Ascending aorta (tissue), 2 donors: Measurements from ENCODE around the gene SLC8B1. TPM values are rescaled to one million over a fixed set of nuclear protein-coding genes. Genes with fewer than 3 reads are reported as not detected.

Experiments
- DNase-seq, 2 donors: peaks; one replicate each; pipeline ENCODE4 v3.0.0-alpha.2; 2019; ENCODE audit warnings: low spot score in 2 of 2
- H3K27ac ChIP-seq, 2 donors: fragments of 200-600 bp; sonication (generic); one replicate each; pipeline ENCODE4 v1.5.1; 2016 to 2017; ENCODE audit warnings: mild to moderate bottlenecking in 1 of 2
- H3K27me3 ChIP-seq: fragments of 200-600 bp; sonication (generic); one replicate; pipeline ENCODE4 v1.5.1; 2017
- H3K36me3 ChIP-seq, 2 donors: fragments of 200-600 bp; sonication (generic); one replicate each; pipeline ENCODE4 v1.5.1; 2016
- H3K4me1 ChIP-seq, 2 donors: fragments of 200-600 bp; sonication (generic); one replicate each; pipeline ENCODE4 v1.5.1; 2016 to 2017; ENCODE audit warnings: mild to moderate bottlenecking in 1 of 2
- H3K4me3 ChIP-seq, 2 donors: fragments of 200-600 bp; sonication (generic); one replicate each; pipeline ENCODE4 v1.5.1; 2016 to 2017; ENCODE audit warnings: mild to moderate bottlenecking in 1 of 2
- H3K9me3 ChIP-seq, 2 donors: fragments of 200-600 bp; sonication (generic); one replicate each; pipeline ENCODE4 v1.5.1; 2016
- intact Hi-C: fragments of 100-400 bp; cut with DNase I; formaldehyde crosslinking; loops from one replicate; pipeline ENCODE4 v1.15.1; 2023
- total RNA-seq: library from RNA; depleted of rRNA; stranded (reverse); fragments of >200 nt; gene quantifications from one replicate; pipeline ENCODE4 v1.1.0, GENCODE V29; 2016
- TF ChIP-seq, protein P1 (sequence below), 3 experiments: fragments of 200-600 bp in 2 of 3; fragments of 450-650 bp in 1 of 3; sonication (generic) in 2 of 3; IDR thresholded peaks; one replicate each; pipeline ENCODE4 v1.5.1; 2016 to 2019; ENCODE audit warnings: antibody characterized with exemption in 3 of 3, mild to moderate bottlenecking in 1 of 3, moderate library complexity in 1 of 3

SLC8B1 gene
- total RNA-seq, 1 donor from 2014 or later, result 114 TPM

DNA sequence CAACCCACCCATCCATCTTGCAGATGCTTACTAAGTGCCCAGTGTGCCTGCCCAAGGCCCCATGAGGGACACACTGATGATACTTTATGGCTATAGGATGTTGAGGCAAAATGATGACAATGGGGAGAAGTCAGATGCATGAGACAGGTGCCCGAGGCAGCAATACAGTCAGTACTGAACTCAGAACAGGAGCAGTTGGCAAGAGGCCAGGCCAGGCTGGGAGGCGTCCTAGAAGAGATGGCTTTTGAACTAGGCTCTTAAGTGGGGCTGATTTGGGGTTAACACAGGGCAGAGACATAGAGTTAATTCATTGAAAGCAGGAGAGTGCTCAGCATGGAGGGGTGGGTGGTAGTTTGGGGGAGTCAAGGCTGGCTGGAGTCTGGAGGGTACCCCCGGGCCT, 39.1 kb upstream of the SLC8B1 start:
- intact Hi-C loops, result no loop called here
- TF ChIP-seq, protein P1, sequence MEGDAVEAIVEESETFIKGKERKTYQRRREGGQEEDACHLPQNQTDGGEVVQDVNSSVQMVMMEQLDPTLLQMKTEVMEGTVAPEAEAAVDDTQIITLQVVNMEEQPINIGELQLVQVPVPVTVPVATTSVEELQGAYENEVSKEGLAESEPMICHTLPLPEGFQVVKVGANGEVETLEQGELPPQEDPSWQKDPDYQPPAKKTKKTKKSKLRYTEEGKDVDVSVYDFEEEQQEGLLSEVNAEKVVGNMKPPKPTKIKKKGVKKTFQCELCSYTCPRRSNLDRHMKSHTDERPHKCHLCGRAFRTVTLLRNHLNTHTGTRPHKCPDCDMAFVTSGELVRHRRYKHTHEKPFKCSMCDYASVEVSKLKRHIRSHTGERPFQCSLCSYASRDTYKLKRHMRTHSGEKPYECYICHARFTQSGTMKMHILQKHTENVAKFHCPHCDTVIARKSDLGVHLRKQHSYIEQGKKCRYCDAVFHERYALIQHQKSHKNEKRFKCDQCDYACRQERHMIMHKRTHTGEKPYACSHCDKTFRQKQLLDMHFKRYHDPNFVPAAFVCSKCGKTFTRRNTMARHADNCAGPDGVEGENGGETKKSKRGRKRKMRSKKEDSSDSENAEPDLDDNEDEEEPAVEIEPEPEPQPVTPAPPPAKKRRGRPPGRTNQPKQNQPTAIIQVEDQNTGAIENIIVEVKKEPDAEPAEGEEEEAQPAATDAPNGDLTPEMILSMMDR (IDR thresholded peaks at IDR 0.05), result no peak
- Histone ChIP-seq H3K9me3 (no peaks in the 10 kb centered on the region), H3K36me3 (peaks cover 26 to 67% of the 10 kb centered on the region in 2 donors), H3K4me3 (no peak overlapping the region), H3K27ac (no peak overlapping the region), H3K27me3 (no peaks in the 10 kb centered on the region), H3K4me1 (no peaks in the 10 kb centered on the region)
- DNase-seq, result no peak

GRCh38 chr12:113373440-113373839, 38.5 kb upstream of the SLC8B1 start:
- Histone ChIP-seq H3K27me3 (no peaks in the 10 kb centered on the region), H3K27ac (no peak overlapping the region), H3K4me1 (no peaks in the 10 kb centered on the region), H3K4me3 (no peak overlapping the region), H3K9me3 (no peaks in the 10 kb centered on the region), H3K36me3 (peaks cover 26 to 67% of the 10 kb centered on the region in 2 donors)
- TF ChIP-seq, protein P1 (IDR thresholded peaks at IDR 0.05), result no peak
- DNase-seq, result no peak
- intact Hi-C loops, result no loop called here

GRCh38 chr12:113372371-113372770, 37.5 kb upstream of the SLC8B1 start:
- H3K4me3 ChIP-seq, result no peak overlapping the region
- no peaks in the 10 kb centered on the region for H3K27me3 ChIP-seq
- H3K4me1 ChIP-seq, result no peaks in the 10 kb centered on the region
- TF ChIP-seq, protein P1 (IDR thresholded peaks at IDR 0.05), result no peak
- no peak for DNase-seq
- H3K36me3 ChIP-seq, result peaks cover 22 to 62% of the 10 kb centered on the region in 2 donors
- H3K9me3 ChIP-seq, result no peaks in the 10 kb centered on the region
- intact Hi-C loops, result no loop called here
- no peak overlapping the region for H3K27ac ChIP-seq

DNA sequence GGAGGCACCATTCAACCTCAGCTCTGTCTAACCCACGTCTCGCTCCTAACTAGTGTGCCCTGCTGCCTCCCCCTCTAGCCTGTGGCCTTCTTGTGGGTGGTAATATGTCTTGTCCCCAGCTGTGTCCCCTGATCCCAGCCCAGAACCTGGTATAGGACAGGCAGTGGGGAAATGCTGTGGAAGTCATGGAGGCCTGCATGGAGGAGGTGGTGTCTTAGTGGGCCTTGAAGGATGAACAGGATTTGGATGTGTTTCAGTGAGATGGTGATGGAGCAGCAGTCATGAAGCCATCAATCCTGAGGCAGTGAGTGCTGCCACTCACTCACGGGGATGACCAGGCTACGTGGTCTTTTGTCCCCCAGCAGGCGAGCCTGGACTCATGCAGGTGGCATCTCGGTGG, 36.9 kb upstream of the SLC8B1 start:
- H3K4me3 ChIP-seq, result no peak overlapping the region
- TF ChIP-seq, protein P1 (IDR thresholded peaks at IDR 0.05), result no peak
- H3K4me1 ChIP-seq, result no peaks in the 10 kb centered on the region
- no peaks in the 10 kb centered on the region for H3K27me3 ChIP-seq
- H3K27ac ChIP-seq, result no peak overlapping the region
- intact Hi-C loops, result no loop called here
- DNase-seq, result no peak
- peaks cover 22 to 56% of the 10 kb centered on the region in 2 donors for H3K36me3 ChIP-seq
- no peaks in the 10 kb centered on the region for H3K9me3 ChIP-seq

- H3K9me3 ChIP-seq, result no peaks in the 10 kb centered on the region
- no peaks in the 10 kb centered on the region for H3K27me3 ChIP-seq
- TF ChIP-seq, protein P1 (IDR thresholded peaks at IDR 0.05), result no peak
- H3K27ac ChIP-seq, result no peak overlapping the region
- DNase-seq, result no peak
- intact Hi-C loops, result no loop called here
- peaks cover 19 to 49% of the 10 kb centered on the region in 2 donors for H3K36me3 ChIP-seq
- peaks cover 2 to 5% of the 10 kb centered on the region in 2 donors for H3K4me1 ChIP-seq
- no peak overlapping the region for H3K4me3 ChIP-seq
These were observed 36.2 kb upstream of the SLC8B1 start for GRCh38 chr12:113370923-113371682.
